AG08396 (cell line): ENCODE results near the gene GIMAP8.
"Not testable (repeated sequence)": the region's sequence is repeated elsewhere in the genome, so short reads cannot be mapped to it uniquely, and the experiment has no call there.

ENCODE experiments used
- DNase-seq: peaks from one replicate; pipeline ENCODE4 v3.0.0; 2012; ENCODE audit warnings: low spot score, mixed read lengths

Gene GIMAP8

DNA sequence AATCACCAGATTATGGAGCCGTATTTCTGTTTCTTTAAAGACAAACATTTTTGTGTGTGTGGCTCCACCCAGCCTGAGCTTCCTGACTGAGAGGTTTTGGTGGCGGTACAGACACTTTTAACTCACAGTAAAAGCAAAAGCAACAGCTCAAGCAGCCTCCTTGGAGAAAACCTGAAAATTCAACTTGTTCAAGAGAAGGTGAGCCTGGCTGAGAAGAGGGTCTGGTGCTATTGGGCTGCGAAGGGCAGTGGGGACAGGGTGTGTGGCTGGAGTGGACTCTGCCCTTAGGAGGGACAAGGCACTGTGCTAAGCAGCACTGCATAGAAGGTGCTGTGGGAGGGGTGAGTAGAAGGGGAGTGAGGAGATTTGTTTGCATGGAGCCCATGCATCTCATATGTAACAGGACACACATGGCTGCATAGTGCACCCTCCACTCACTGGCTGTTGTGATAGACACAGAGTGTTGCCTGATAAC, 64.4 kb downstream of the GIMAP8 start, which contains the start of gene GIMAP7:
Gene GIMAP7 (plus strand): TSS at position 125 of the 475 bp plus-strand sequence. CDS start 5,103 bp downstream, outside the sequence.
- no peak for DNase-seq

DNA sequence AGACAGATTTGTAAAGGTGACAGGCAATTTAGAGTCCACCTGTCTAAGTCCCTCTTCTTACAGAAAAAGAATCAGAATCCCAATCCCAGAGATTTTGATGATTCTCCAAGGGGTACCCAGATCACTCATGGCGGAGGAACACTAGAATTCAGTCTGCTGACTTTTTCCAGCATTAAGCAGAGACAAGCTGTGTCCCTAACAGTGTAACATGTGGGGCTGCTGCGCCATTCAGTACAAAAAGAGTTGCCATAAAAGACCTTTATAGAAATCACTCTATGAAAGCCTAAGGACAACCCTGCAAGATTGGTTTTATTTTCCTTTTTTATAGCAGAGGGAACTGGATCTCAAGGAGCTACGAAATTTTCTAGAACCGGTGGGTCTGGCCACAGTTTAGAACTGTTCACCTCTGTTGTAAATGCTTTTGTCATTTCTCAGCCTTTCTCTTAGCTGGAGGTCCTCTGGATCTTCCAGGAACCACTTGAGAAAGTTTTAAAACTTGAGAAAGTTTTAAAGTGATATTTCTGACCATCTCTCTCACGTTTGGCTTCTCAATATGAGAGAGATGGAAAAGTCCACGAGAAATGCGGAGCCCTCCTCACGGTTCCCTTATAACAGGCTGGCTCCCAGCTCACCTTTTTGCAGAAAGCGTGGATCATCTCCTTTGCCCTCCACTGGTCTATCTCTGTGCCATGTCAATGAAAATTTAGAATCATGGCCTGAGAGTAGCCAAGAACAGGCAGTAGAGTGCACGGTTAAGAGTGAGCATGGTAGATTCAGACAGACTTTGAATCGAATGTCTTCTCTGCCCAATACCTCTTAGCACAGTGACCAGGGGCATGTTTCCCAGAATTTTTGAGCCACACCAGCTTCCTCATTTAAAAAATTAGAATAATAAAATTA, 65.1 kb downstream of the GIMAP8 start:
- DNase-seq, result no peak

DNA sequence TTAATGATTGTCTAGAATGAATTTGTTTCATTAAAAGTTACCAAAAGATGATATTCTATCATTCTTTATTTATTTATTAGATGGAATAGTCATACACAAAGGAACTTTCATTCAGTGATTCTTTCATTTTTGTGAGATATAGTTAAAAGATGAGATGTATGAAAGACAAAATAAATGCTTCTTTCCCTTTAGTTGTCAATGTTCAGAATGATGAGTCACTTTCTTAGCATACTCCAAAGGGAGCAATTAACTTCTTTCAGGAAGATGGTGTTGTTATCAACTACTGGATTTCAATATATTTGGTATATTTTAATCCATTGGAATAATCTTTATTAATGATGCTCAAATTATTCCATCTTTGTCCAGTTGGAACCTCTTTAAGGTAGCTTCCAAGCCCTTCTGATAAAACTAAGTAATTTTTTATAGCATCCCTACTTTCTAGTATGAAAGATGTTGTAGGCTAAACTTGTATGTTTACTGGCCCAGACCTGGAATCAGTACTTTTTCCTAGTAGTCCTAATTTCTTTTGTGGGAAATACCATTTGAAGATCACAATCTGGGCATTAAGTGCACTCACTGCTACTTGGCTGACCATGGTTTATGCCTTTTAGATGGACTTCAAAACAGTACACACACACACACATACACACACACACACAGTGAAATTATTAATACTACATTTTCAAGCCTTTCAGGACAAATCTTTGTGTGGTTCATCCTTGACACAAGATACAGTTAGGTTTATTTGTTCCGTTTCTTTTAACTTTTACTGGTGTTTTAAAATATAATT, 66.7 kb downstream of the GIMAP8 start:
- no peak for DNase-seq

DNA sequence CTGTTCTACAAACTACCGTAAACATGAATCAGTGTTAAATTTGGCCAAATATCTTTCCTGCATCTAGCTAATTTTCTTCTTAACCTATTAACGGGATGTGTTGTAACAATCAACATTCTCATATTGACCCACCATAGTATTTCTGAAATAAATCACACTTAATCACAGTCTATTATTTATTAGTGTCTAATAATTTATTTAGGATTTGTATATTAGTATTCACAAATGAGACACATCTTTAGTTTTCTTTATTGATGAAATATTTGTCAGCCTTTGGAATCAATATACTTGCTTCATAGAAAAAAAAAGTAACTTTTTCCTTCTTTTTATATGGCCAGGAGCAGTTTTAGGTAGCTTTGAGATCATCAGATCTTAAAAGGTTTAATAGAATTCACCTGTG, 68.9 kb downstream of the GIMAP8 start:
- DNase-seq, result no peak

DNA sequence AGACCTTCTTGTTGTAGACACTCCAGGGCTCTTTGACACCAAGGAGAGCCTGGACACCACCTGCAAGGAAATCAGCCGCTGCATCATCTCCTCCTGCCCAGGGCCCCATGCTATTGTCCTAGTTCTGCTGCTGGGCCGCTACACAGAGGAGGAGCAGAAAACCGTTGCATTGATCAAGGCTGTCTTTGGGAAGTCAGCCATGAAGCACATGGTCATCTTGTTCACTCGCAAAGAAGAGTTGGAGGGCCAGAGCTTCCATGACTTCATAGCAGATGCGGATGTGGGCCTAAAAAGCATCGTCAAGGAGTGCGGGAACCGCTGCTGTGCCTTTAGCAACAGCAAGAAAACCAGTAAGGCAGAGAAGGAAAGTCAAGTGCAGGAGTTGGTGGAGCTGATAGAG, 69.7 kb downstream of the GIMAP8 start:
- DNase-seq, result no peak

DNA sequence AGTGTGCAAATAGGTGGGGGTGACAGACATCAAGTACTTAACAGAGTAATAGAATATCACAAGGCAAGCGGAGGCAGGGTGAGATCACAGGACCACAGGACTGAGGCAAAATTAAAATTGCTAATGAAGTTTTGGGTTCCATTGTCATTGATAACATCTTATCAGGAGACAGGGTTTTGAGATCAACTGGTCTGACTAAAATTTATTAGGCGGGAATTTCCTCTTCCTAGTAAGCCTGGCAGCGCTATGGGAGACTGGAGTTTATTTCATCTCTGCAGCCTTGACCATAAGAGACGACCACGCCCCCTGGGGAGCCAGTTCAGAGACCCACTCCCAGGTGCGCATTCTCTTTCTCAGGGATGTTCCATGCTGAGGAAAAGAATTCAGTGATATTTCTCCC, 72.5 kb downstream of the GIMAP8 start:
- DNase-seq, result not testable (repeated sequence)

DNA sequence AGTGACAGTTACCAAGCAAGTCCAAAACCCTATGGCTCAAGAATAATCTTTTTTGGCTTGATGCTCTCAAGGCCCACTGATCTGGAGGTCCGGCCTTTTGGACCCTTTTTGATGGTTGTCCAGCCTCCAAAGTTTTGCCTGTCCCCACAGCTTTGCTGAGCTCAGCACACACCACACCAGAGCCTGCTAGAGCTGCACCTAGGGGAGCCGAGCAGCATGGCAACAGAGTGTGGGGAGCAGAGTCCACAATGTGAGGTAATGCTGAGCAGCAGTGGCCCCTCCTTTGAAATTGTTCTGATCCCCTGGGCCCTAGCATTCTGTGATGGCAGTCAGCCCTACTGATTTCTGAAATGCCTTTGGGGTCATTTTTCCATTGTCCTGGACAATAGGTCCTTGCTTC, 73.6 kb downstream of the GIMAP8 start:
- DNase-seq, result no peak
